Liver (tissue), 9 donors: ENCODE results near the gene SGF29. TPM values are rescaled to one million over a fixed set of nuclear protein-coding genes. Genes with fewer than 3 reads are reported as not detected.
A peak's percentile ranks its signal among the peaks of the same experiment; 100 is the strongest.

ENCODE experiments used
- DNase-seq: peaks from one replicate; pipeline ENCODE4 v3.0.0-alpha.2; 2017; ENCODE audit warnings: low spot score
- H3K27ac ChIP-seq, 2 donors: one replicate each; pipeline ENCODE4 v1.7.0; 2013; ENCODE audit warnings: inconsistent platforms in 2 of 2, low read length in 2 of 2, control low read depth in 1 of 2, low read depth in 1 of 2, mild to moderate bottlenecking in 1 of 2
- H3K27me3 ChIP-seq, 4 donors: one replicate each; pipeline versions ENCODE4 v1.6.1 to v1.7.0; 2013; ENCODE audit warnings: low read length in 3 of 4, inconsistent platforms in 1 of 4, mild to moderate bottlenecking in 1 of 4, moderate library complexity in 1 of 4; ENCODE audit not compliant: control insufficient read depth in 4 of 4, insufficient read depth in 4 of 4
- H3K36me3 ChIP-seq, 4 donors: one replicate each; pipeline versions ENCODE4 v1.6.1 to v1.7.0; 2013; ENCODE audit warnings: low read length in 3 of 4, mild to moderate bottlenecking in 3 of 4, low read depth in 1 of 4, moderate library complexity in 1 of 4; ENCODE audit not compliant: control insufficient read depth in 4 of 4, insufficient read depth in 3 of 4
- H3K4me1 ChIP-seq, 4 donors: one replicate each; pipeline versions ENCODE4 v1.6.1 to v1.7.0; 2013; ENCODE audit warnings: low read length in 3 of 4, mild to moderate bottlenecking in 3 of 4, moderate library complexity in 1 of 4; ENCODE audit not compliant: control insufficient read depth in 4 of 4, insufficient read depth in 4 of 4
- H3K4me3 ChIP-seq, 3 donors: one replicate each; pipeline versions ENCODE4 v1.6.1 to v1.7.0; 2013; ENCODE audit warnings: low read length in 3 of 3, control low read depth in 1 of 3, low read depth in 1 of 3, mild to moderate bottlenecking in 1 of 3
- H3K9ac ChIP-seq, 2 donors: one replicate each; pipeline ENCODE4 v1.7.0; 2013; ENCODE audit warnings: low read length in 2 of 2, mild to moderate bottlenecking in 2 of 2, moderate library complexity in 2 of 2, control low read depth in 1 of 2, low read depth in 1 of 2
- H3K9me3 ChIP-seq, 4 donors: one replicate each; pipeline versions ENCODE4 v1.6.1 to v1.7.0; 2013; ENCODE audit warnings: low read length in 3 of 4; ENCODE audit not compliant: control insufficient read depth in 4 of 4
- EGR1 ChIP-seq, 2 donors: IDR thresholded peaks; 2 replicates each; pipeline ENCODE4 v1.6.1; 2016 to 2018; ENCODE audit warnings: antibody characterized with exemption in 2 of 2, low read depth in 2 of 2
- FOXA1 ChIP-seq: IDR thresholded peaks from 2 replicates; pipeline ENCODE4 v1.6.1; 2016; ENCODE audit warnings: antibody characterized with exemption
- FOXA2 ChIP-seq: IDR thresholded peaks from 2 replicates; pipeline ENCODE4 v1.6.1; 2016; ENCODE audit warnings: antibody characterized with exemption
- GABPA ChIP-seq, 2 donors: IDR thresholded peaks in 1 of 2; conservative IDR thresholded peaks in 1 of 2; 2 replicates each; pipeline ENCODE4 v1.6.1; 2016; ENCODE audit warnings: antibody characterized with exemption in 2 of 2, mild to moderate bottlenecking in 1 of 2, moderate library complexity in 1 of 2
- HNF4A ChIP-seq, 2 donors: conservative IDR thresholded peaks; 2 replicates each; pipeline ENCODE4 v1.6.1; 2016; ENCODE audit warnings: antibody characterized with exemption in 2 of 2, mild to moderate bottlenecking in 2 of 2
- JUND ChIP-seq, 2 donors: IDR thresholded peaks; 2 replicates each; pipeline ENCODE4 v1.6.1; 2016; ENCODE audit warnings: antibody characterized with exemption in 2 of 2
- NR2F2 ChIP-seq: IDR thresholded peaks from 2 replicates; pipeline ENCODE4 v1.6.1; 2016; ENCODE audit warnings: antibody characterized with exemption
- RAD21 ChIP-seq, 2 donors: IDR thresholded peaks; 2 replicates each; pipeline ENCODE4 v1.6.1; 2016; ENCODE audit warnings: antibody characterized with exemption in 2 of 2, mild to moderate bottlenecking in 2 of 2
- RXRA ChIP-seq, 2 donors: IDR thresholded peaks; 2 replicates each; pipeline ENCODE4 v1.6.1; 2017 to 2018; ENCODE audit warnings: antibody characterized with exemption in 2 of 2, mild to moderate bottlenecking in 1 of 2
- SP1 ChIP-seq: IDR thresholded peaks from 2 replicates; pipeline ENCODE4 v1.6.1; 2018; ENCODE audit warnings: antibody characterized with exemption, mild to moderate bottlenecking
- TAF1 ChIP-seq: conservative IDR thresholded peaks from 2 replicates; pipeline ENCODE4 v1.6.1; 2016; ENCODE audit warnings: antibody characterized with exemption, mild to moderate bottlenecking
- YY1 ChIP-seq: IDR thresholded peaks from 2 replicates; pipeline ENCODE4 v1.6.1; 2016; ENCODE audit warnings: antibody characterized with exemption, mild to moderate bottlenecking
- WGBS: extraction: QIAGEN DNeasy Blood & Tissue Kit; methylation state at CpG from one replicate; pipeline ENCODE4 v1.1.7; 2013; 5-methylcytosine and 5-hydroxymethylcytosine counted together
- polyA plus RNA-seq, 2 donors: library from polyadenylated mRNA; stranded (reverse) in 1 of 2; unstranded in 1 of 2; fragments of 200-250 nt in 1 of 2; fragments of >200 nt in 1 of 2; fragmentation: Nextera tagmentation in 1 of 2; extraction: Ambion mirVana in 1 of 2; gene quantifications; one replicate each; pipeline versions ENCODE4 v1.2.1 to v1.2.3, GENCODE V29; 2013 to 2015
- total RNA-seq, 2 donors: library from RNA; depleted of rRNA; stranded (reverse); fragments of >200 nt; gene quantifications; one replicate each; pipeline ENCODE4 v1.2.3, GENCODE V29; 2014
- TF ChIP-seq, protein P1 (sequence below): IDR thresholded peaks from 2 replicates; pipeline ENCODE4 v1.6.1; 2016; ENCODE audit warnings: antibody characterized with exemption, mild to moderate bottlenecking
- TF ChIP-seq, protein P2 (sequence below): IDR thresholded peaks from 2 replicates; pipeline ENCODE4 v1.6.1; 2016; ENCODE audit warnings: antibody characterized with exemption
- TF ChIP-seq, protein P3 (sequence below): fragments of 150-350 bp; IDR thresholded peaks from 2 replicates; pipeline ENCODE4 v1.5.1; 2017; ENCODE audit warnings: improper control_type of control experiment, low read depth, low read length; ENCODE audit not compliant: missing input control
- TF ChIP-seq, protein P4 (sequence below): IDR thresholded peaks from 2 replicates; pipeline ENCODE4 v1.6.1; 2016; ENCODE audit warnings: antibody characterized with exemption
- donor health status: healthy.
- donor health status: healthy.
- donor health status: healthy.
- donor health status: healthy.
- donor health status: healthy.

SGF29 gene
- total and polyA plus RNA-seq, 4 donors: 6.5 to 18.1 (median 10.5) TPM

DNA sequence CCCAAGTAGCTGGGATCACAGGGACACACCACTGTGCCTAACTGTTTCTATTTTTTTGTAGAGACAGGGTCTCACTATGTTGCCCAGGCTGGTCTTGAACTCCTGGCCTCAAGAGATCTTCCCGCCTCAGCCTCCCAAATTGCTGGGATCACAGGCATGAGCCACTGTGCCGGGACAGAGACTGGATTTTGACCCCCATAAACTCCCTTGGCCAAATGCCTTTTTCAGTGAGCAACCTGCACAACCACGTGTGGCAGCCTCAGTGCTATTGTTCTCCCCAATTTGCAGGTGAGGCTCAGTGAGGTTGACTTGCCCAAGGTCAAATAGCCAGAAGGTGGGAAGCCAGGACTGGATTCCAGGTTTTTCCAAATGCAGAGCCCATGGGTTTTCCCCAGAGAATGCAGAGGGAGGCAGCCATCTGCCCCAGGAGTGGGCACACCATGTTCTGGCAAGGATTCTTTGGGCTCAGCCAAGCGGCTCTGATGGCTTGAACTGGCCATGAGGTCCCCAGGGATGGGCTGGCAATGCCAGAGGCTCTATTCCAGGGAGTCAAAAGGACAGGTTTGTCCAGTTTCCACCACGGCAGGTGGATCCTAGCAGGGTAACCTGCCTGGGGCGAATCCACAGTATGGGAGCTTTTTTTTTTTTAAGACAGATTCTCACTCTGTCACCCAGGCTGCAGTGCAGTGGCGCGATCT, 48.9 kb upstream of the SGF29 start:
- peak overlapping the region in 1 of 2 donors; percentile 50 for H3K27ac ChIP-seq
- no peak overlapping the region for H3K4me3 ChIP-seq
- no peak overlapping the region for H3K9ac ChIP-seq
- H3K4me1 ChIP-seq: peaks cover 12 to 28% (median 23%) of the 10 kb centered on the region in 4 donors
- no peak for TF ChIP-seq GABPA (IDR thresholded peaks at IDR 0.05 in 1 of 2, conservative IDR thresholded peaks at IDR 0.05 in 1 of 2)
- TF ChIP-seq, protein P1, sequence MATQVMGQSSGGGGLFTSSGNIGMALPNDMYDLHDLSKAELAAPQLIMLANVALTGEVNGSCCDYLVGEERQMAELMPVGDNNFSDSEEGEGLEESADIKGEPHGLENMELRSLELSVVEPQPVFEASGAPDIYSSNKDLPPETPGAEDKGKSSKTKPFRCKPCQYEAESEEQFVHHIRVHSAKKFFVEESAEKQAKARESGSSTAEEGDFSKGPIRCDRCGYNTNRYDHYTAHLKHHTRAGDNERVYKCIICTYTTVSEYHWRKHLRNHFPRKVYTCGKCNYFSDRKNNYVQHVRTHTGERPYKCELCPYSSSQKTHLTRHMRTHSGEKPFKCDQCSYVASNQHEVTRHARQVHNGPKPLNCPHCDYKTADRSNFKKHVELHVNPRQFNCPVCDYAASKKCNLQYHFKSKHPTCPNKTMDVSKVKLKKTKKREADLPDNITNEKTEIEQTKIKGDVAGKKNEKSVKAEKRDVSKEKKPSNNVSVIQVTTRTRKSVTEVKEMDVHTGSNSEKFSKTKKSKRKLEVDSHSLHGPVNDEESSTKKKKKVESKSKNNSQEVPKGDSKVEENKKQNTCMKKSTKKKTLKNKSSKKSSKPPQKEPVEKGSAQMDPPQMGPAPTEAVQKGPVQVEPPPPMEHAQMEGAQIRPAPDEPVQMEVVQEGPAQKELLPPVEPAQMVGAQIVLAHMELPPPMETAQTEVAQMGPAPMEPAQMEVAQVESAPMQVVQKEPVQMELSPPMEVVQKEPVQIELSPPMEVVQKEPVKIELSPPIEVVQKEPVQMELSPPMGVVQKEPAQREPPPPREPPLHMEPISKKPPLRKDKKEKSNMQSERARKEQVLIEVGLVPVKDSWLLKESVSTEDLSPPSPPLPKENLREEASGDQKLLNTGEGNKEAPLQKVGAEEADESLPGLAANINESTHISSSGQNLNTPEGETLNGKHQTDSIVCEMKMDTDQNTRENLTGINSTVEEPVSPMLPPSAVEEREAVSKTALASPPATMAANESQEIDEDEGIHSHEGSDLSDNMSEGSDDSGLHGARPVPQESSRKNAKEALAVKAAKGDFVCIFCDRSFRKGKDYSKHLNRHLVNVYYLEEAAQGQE: no peak
- no peak for TF ChIP-seq EGR1 (IDR thresholded peaks at IDR 0.05; ENCODE audit: low read depth in 2 of 2)
- no peak for TF ChIP-seq HNF4A (conservative IDR thresholded peaks at IDR 0.05)
- no peak for TF ChIP-seq FOXA1
- no peak for TF ChIP-seq JUND (IDR thresholded peaks at IDR 0.05)
- no peak for TF ChIP-seq NR2F2
- TF ChIP-seq, protein P2, sequence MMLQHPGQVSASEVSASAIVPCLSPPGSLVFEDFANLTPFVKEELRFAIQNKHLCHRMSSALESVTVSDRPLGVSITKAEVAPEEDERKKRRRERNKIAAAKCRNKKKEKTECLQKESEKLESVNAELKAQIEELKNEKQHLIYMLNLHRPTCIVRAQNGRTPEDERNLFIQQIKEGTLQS: no peak
- TF ChIP-seq TAF1: no peak
- TF ChIP-seq, protein P3, sequence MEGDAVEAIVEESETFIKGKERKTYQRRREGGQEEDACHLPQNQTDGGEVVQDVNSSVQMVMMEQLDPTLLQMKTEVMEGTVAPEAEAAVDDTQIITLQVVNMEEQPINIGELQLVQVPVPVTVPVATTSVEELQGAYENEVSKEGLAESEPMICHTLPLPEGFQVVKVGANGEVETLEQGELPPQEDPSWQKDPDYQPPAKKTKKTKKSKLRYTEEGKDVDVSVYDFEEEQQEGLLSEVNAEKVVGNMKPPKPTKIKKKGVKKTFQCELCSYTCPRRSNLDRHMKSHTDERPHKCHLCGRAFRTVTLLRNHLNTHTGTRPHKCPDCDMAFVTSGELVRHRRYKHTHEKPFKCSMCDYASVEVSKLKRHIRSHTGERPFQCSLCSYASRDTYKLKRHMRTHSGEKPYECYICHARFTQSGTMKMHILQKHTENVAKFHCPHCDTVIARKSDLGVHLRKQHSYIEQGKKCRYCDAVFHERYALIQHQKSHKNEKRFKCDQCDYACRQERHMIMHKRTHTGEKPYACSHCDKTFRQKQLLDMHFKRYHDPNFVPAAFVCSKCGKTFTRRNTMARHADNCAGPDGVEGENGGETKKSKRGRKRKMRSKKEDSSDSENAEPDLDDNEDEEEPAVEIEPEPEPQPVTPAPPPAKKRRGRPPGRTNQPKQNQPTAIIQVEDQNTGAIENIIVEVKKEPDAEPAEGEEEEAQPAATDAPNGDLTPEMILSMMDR: no peak
- TF ChIP-seq YY1: no peak
- no peak for TF ChIP-seq RXRA (IDR thresholded peaks at IDR 0.05)
- TF ChIP-seq, protein P4, sequence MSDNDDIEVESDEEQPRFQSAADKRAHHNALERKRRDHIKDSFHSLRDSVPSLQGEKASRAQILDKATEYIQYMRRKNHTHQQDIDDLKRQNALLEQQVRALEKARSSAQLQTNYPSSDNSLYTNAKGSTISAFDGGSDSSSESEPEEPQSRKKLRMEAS: no peak
- H3K9me3 ChIP-seq: no peaks in the 10 kb centered on the region
- DNase-seq: no peak
- 46% methylated on average over 8 of the region's 8 CpGs for WGBS
- peaks cover 0 to 18% (median 9%) of the 10 kb centered on the region in 4 donors for H3K36me3 ChIP-seq
- H3K27me3 ChIP-seq: no peaks in the 10 kb centered on the region

DNA sequence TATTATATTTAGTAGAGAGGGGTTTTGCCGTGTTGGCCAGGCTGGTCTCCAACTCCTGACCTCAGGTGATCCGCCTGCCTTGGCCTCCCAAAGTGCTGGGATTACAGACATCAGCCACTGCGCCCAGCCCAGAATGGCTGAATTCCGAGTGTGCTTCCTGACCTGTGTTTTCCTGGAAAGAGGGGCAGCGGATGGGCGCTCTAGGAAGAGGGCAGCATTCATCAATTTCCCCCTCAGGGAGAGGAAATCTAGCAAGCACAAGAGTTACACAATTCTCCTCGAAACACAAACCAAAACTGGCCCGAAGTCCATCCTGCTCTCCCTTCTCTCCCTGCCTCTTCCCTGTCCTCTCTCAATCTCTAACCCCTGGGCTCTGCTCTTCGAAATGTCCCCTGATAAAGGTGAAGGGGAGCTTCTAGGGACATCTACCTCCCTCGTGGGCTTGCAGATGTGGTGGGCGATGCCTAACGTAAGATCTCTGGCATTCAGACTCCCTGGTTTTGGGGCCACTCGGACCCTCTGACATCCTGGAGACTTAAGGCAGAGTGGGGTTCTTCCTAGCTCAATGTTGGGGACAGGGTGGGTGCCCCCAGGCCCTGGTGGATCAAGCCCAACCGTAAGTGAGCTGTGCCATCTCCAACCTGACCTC, 48.1 kb upstream of the SGF29 start:
- H3K4me1 ChIP-seq: peaks cover 12 to 28% (median 23%) of the 10 kb centered on the region in 4 donors
- H3K9ac ChIP-seq: no peak overlapping the region
- H3K9me3 ChIP-seq: no peaks in the 10 kb centered on the region
- WGBS: 38% methylated on average over 14 of the region's 14 CpGs
- H3K4me3 ChIP-seq: no peak overlapping the region
- DNase-seq: no peak
- H3K36me3 ChIP-seq: peaks cover 0 to 13% (median 6%) of the 10 kb centered on the region in 4 donors
- H3K27ac ChIP-seq: peak overlapping the region; percentile 15 to 61
- H3K27me3 ChIP-seq: no peaks in the 10 kb centered on the region
- TF ChIP-seq FOXA2: no peak
- TF ChIP-seq, protein P4: no peak
- TF ChIP-seq RXRA (IDR thresholded peaks at IDR 0.05): peak; percentile 18 to 45
- TF ChIP-seq NR2F2: peak; percentile 19
- TF ChIP-seq HNF4A (conservative IDR thresholded peaks at IDR 0.05): peak; percentile 48 to 58
- TF ChIP-seq RAD21 (IDR thresholded peaks at IDR 0.05): peak in 1 of 2 donors; percentile 38
- no peak for TF ChIP-seq GABPA (IDR thresholded peaks at IDR 0.05 in 1 of 2, conservative IDR thresholded peaks at IDR 0.05 in 1 of 2)
- peak; percentile 14 for TF ChIP-seq YY1
- peak; percentile 44 for TF ChIP-seq SP1
